HG02763 (cell line): ENCODE measurements around the gene SLC50A1.
"Not testable (repeated sequence)": the region's sequence is repeated elsewhere in the genome, so short reads cannot be mapped to it uniquely, and the experiment has no call there.

ENCODE experiments used
- ATAC-seq: cut with Tn5 transposase; IDR thresholded peaks from one replicate; pipeline ENCODE4 v1.9.1; 2021; ENCODE audit warnings: mild to moderate bottlenecking, moderate library complexity; ENCODE audit not compliant: unreplicated experiment

The SLC50A1 gene

DNA sequence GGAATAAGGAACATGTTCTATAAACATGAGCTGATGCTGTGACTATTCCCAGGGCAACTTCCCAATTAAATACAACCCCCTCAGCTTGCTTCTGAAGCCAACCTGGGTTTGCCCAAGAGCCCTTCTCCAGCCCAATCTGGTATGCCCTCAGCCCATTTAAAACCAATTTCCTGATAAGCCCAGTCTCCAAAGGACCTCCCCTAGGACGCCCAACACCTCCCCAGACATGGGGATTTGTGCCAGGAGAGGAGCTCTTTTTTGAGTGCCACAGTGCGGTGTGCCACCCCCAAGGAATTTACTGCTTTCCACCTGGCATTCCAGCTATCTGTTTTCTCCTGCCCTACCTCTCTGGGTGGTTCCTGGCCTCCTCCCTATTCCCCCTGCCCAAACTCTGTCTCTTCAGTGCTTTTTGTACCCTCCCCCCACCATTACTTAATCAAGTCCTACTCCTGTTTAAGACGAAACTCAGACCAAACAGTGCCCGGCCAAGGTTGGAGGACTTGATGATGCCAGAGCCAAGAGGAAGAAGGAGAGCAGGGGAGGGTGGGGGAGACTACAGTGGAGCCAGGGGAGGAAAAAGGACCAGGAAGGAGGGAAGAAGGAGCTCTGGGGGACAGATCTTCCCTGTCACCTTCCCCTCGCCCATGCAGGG is 19.4 kb upstream of the SLC50A1 start:
- ATAC-seq = no peak

DNA sequence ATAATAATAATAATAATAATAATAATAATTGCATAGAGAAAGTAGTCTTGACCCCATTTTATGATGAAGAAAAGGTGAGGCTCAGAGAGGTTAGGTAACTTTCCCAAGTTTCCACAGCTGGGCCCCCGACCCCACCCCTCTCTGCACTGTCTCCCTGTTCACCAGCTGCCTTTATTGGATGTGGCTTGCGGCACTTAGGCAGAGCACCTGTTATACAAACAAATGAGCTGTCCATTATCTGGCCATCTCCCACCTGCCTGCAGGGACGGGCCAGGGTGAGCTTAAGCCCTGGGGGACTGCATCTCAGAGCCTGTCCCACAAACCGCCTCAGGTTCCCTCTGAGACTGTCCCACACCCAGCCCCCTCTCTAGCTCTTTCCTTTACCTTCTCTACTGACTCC is 18.0 kb upstream of the SLC50A1 start:
- no peak for ATAC-seq

DNA sequence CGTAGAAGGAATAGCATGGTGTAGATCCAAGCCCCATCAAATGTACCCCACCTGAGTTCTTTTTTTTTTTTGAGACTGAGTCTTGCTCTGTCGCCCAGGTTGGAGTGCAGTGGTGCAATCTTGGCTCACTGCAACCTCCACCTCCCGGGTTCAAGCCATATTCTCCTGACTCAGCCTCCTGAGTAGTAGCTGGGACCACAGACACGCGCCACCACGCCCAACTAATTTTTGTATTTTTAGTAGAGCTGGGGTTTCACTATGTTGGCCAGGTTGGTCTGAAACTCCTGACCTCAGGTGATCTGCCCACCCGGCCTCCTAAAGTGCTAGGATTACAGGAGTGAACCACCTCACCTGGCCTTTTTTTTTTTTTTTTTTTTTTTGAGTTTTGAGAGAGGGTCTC is 17.6 kb upstream of the SLC50A1 start:
- not testable (repeated sequence) for ATAC-seq

DNA sequence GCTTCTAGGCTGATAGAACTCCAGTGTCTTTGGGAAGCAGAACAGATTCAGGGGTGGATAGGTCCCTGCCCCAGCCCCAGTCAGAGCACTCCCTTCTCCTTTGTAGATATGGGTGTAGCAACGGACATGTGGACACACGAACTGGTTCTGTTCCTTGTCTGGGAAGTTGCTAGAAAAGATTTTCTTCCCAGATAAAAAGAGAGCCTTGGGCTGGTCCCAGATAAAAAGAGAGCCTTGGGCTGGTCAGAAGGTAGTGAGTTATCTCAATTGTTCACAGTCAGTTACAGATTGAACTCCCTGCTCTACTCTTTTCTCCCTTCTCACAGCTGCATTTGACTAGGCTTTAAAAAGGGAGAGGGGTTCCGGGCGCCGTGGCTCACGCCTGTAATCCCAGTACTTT is 15.4 kb upstream of the SLC50A1 start:
- ATAC-seq = no peak

- ATAC-seq = no peak
Observed at GRCh38 chr1:155121249-155121648, 14.4 kb upstream of the SLC50A1 start.

DNA sequence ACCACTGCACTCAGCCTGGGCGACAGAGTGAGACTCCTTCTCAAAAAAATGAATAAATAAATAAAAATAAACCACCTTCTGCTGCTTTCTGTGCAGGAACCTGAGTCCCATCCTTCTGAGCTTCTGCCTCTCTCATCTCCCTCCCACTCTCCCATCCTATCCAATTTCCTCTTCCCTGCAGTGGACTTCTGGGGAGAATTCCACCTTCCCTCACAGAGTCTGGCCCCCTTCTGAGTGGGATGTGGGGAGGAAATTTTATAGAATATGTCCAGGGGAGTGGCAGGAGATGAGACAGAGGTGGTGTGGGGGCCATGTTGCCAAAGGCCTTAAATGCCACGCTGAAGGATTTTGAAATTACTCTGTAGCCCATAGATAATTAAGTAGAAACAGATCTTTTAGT is 13.3 kb upstream of the SLC50A1 start:
- ATAC-seq = no peak

DNA sequence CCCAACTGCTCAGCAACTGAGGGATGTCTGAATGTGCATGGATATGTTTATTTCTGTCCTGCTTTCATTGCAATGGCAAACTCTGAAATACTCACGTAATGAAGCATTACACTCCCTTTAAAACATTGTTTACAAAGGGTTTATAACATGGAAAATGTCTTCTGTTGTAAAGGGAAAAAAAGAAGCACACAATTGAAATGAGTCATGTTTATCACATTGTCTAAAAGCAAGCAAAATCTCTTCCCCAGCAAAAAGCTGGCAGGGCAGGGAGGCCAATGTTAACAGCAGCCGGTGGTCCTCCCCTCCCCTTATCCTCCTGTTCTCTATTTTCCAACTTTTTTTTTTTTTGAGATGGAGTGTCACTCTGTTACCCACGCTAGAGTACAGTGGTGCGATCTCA is 11.9 kb upstream of the SLC50A1 start:
- no peak for ATAC-seq

DNA sequence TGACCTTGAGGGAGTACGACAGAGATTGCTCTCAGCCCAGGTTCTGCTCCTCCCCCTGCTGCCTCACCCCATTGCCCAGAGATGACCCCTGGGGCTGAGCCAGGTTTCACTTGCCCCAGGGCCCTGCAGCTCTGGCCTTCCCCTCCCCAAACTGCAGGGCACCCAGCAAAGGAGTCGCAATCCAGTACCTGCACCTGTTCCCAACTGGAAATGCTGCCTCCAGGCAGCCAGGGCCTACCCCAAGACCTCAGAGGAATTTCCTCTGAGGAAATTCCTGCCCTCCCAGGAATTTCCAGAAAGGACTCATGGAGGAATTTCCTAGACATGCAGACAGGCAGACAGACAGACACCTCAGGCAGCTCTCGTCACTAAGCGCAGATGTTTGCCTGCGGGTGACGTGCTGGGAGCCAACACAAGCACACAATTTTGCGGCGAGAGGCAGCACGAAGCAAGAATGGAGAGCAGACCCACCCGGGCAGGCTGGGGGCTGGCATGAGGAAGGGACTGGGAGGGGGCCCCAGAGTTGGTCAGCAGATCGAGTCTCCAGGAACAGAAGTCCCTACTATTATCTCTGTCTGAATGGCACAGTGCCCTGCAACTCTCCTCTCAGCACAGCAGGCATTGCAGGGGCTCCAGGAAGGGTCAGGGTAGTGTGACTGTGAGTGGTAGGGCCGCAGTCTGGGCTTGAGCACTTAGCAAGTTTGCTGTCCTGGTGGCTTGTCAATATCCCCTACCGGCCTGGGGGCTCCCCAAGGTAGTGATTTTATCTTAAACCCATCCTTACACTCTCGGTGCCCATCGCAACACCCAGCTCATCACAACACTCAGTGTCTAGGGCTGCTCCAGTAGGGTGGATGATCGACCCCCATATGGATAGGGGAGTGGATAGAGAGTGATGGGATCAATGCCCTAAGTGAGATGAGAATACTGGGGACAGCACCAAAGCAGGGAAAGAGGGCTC is 10.9 kb upstream of the SLC50A1 start:
- no peak for ATAC-seq

DNA sequence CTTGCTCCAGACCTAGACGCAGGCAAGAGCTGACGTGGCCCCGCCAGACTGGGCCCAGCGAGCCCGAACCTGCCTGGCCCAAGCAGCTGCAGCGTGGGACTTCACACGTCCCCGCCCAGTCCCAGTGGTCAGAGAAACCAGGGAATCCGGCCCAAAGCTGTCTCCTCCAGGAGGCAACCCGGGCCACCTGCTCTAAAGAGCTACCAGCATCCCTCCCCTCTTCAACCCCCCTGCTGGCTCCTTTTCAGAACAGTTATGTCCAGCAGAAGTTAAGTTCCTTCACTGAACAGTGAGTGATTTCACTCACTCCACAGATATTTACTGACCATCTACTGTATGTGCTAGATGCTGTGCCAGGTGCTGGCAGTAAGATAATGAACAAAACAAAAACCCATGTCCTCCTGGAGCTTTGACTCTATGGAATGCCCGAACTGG is 10.1 kb upstream of the SLC50A1 start:
- ATAC-seq = no peak

DNA sequence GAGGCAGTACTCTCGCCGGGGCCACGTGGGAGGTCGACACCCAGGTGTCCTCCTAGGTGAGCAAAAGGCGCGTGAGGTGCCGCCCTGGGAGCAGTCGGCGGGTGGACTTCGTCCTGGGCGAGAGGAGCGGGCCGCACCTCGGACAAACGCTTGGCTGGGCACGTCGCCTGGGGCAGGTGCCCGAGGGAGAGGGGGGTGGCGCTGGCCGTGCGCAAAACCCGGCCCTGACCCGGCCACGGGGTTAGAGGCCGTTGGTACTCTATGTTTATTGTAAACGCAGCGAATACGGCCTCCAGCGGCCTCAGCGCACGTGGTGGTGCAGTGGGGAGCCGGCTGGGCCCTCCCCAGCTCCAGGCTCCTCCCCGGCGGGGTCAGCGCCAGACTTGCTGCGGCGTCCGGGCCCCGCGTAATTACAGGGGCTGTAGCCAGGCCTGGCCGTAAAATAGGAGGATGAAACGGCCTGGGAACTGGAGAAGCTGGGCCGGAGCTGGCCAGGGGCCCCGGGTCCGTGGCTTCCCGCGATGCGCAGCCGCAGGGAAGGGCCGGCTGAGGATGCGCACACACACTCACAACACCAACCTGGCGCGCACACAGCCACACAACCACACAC is 9.6 kb upstream of the SLC50A1 start:
- no peak for ATAC-seq

GRCh38 chr1:155126556-155127104 is 9.0 kb upstream of the SLC50A1 start:
- no peak for ATAC-seq

- no peak for ATAC-seq
Observed at GRCh38 chr1:155127105-155127966, 8.3 kb upstream of the SLC50A1 start, which contains the start of gene EFNA1. EFNA1 (plus strand) TSS chr1:155127876; CDS start chr1:155127978, 102 bp downstream.

DNA sequence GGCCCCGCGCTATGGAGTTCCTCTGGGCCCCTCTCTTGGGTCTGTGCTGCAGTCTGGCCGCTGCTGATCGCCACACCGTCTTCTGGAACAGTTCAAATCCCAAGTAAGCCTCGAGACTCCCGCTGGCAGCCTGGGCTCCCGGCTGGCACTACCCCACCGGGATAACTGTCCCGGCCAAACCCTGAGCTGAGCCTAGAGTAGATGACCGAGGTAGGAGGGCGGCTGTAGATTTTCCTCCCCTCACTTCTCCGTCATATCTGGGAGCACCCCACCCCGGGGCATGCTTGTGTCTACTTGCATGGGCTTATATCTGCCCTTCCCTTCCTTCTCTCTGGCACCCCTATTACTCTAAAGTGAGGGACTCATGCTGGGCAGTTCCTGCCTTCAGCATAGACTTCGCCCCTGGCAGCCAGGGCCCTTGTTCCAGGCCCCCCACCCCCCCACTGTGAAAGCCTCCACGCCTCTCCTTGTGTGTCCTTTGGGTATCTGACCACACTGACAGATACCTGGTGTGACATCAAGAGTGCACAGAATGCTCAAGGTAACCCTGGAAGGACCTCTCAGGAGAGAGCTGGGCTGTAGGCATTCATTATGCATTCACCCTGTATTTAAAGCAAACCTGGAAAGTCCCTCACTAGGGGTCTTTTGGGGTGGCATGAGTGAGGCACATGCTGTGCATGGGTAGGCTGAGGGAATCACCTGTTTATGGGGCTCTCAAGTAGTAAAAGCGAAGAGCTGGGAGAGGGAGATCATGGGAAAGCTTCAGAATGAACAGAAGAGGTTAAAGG is 7.5 kb upstream of the SLC50A1 start:
- no peak for ATAC-seq

DNA sequence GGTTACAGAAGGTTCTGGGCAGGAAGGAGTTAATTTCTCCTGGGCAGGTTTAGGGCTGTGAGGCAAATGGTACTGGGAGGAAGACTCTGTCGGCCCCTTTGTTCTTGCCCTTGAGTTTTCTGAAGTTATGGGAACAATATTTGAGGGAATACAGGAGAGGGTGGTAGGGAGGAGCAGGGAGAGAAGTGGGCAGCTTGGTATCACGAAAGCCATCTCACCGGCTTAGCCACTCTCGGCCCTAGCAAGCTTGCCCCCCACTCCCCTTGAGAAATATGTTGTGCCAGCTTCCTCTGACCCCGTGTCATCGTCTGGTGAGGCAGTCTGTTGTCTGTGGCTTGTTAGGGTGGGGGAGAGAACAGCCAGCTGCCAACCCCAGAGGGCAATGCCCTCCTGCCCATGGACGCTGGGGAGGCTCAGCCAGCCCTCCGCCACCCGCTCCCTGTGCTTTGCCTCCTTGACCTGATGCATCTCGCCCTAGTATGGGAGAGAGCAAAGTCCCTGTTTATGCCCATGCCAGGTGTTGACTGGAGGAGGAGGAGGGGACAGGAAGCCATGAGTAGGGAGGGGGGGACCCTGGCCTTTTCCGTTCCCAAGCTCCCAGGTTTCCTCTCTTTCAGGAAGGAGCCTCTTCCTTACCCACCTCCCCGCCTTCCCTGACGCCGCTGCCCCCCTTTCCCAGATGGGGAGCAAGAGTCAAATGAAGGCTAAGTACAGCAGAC is 6.7 kb upstream of the SLC50A1 start:
- no peak for ATAC-seq

DNA sequence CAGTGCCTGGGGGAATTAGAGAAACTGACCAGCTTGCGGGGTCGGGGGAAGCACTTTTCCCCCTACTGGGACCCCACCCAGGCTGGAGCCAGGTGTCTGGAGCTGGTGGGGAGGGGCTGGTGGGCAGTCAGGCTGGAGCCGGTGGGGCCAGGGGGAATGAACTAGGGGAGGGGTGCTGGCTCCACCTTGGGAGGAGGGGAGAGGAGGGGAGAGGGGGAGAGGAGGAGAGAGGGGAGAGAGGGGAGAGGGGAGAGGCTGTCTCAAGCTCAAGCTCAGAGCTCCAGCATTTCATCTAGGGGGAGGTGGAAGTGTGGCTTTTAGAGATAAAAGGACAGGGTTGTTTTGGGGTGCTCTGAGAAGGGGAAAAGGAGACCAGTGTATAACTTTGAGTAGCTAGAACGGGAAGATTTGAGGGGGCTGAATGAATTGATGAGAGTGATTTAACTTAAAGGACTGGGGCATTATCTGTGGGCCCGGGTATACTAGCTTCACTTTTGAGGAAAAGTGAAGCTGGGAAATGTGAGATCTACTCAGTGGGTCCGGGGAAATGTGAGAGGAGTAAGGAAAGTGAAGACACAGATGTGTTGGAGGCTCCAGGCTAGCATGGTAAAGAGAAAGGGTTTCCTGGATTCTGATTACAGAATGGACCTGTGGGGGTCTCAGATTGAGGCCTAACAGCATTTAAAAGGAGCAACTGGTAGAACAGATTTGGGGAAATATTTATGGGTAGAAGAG is 5.2 kb upstream of the SLC50A1 start:
- no peak for ATAC-seq

DNA sequence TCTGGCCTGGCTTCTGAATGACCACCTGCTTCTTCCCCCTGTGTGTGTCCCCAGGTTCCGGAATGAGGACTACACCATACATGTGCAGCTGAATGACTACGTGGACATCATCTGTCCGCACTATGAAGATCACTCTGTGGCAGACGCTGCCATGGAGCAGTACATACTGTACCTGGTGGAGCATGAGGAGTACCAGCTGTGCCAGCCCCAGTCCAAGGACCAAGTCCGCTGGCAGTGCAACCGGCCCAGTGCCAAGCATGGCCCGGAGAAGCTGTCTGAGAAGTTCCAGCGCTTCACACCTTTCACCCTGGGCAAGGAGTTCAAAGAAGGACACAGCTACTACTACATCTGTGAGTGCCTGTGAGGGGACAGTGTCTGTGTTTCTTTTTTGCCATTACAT is 4.4 kb upstream of the SLC50A1 start:
- no peak for ATAC-seq

- no peak for ATAC-seq
Observed at GRCh38 chr1:155131856-155132255, 3.8 kb upstream of the SLC50A1 start.

GRCh38 chr1:155133799-155134281 is 1.8 kb upstream of the SLC50A1 start:
- ATAC-seq = no peak
